IPS DF 19.7 (cell line): ENCODE data around the gene SCN11A.

Experiments used
- DNase-seq: peaks from one replicate; pipeline ENCODE4 v3.0.0-alpha.2; 2013; ENCODE audit warnings: low read depth, low spot score

The SCN11A gene

GRCh38 chr3:39051649-39052561 lies at the start of gene SCN11A, which contains the start of gene WDR48:
TSS of gene SCN11A (minus strand) at chr3:39051944. CDS start at chr3:38950362, 101,582 bp downstream.
TSS of gene WDR48 (plus strand) at chr3:39052016. CDS start at chr3:39052026, 10 bp downstream.
- peak; percentile 83 for DNase-seq

- no peak for DNase-seq
Observed at GRCh38 chr3:39101022-39101689, 49.4 kb upstream of the SCN11A start.

GRCh38 chr3:39100500-39100886 lies 48.7 kb upstream of the SCN11A start:
- no peak for DNase-seq

GRCh38 chr3:39099738-39100499 lies 48.2 kb upstream of the SCN11A start:
- DNase-seq = no peak

- DNase-seq = no peak
Observed at GRCh38 chr3:39099242-39099641, 47.5 kb upstream of the SCN11A start.

GRCh38 chr3:39098473-39099000 lies 46.8 kb upstream of the SCN11A start:
- no peak for DNase-seq

DNA sequence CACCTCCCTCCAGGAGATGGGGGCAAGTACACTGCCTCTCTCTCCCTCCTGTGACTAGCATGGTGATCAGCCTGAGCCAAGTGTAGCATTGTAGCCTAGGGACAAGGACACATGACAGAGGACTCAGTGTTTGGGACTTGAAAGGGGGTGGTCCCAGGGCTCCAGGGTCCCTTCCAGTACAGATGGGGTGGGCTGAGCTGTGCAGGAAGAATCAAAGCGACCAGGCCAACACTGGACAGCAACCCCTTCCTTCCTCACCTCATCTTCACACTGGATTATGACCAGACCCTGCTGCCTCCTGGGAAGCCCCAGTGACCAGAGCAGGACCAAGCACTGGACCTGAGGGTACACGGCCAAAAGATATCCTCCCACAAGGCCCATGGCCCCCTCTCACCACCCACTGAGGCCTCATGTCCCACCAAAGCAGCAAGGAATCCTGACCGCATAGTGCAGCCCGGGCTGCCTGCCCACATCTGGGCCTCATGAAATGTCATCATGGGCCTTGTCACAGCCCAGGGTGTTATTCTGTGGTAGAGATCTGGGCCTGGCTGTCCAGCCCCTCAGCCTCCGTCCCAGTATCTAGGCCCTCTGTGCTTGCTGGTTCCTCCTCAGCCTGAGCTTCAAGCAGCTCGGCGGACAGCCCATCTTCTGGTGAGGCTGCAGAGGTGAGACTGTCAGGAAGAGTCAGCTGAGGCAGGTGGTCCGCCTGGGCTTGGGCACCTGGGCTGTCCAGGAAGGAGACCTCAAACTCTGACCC lies 46.1 kb upstream of the SCN11A start:
- DNase-seq = no peak

DNA sequence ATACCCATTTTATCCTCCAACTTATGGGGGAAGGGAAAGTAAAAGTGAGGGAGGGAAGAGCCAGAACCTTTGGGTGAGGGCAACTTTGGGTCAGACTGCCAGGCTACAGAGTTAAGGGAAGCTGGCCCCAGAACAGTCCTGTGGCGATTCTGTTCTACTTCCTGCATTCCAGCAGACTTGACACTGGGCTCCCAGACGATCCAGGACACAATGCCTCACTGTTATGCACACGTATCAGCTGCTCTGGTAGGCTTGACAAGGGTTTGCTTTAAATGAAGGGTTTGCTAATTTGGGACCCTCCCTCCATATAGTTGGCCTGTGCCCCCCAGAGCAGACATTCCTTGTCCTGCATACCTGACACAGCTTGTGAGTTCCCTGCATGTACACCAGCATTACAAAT lies 45.0 kb upstream of the SCN11A start:
- no peak for DNase-seq

- DNase-seq = no peak
Observed at GRCh38 chr3:39095778-39096177, 44.0 kb upstream of the SCN11A start.

DNA sequence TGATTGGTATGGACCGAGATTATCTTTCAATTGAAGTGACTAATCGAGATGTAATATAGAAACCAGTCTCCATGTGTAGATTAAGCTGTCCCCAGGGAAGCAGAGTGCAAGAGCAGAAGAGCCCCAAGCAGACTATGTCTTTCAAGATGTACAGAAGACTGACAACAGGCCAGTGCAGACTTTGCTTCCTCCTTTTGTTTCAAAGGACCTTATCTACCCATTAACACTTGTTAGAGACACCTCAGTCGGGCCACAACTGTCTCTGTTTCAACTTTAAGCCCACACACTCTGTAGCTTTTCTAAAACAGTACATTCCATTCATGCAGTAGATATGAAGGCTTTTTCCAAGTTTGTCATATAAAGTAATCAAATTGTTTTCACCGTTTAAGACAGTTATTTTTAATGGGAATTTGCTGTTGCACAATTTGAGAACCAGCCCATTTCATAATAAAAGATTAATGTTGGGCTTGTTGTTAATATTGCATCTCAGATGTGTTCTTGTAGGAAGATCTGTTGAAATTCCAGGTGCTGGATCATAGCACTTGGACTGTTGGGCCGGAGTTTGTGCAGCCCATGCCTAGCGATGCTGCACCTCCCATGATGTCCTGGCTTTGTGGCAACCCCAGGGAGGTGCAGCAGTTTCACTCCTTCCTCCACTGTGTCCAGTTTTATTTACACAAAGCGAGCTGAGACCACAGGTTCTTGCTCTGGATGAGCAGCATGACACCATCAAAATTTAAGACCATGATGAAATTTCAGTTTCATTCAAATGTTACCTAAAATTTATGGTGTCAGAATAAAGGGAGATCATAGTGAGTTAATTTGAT lies 43.3 kb upstream of the SCN11A start:
- no peak for DNase-seq

GRCh38 chr3:39090922-39091321 lies 39.2 kb upstream of the SCN11A start:
- no peak for DNase-seq

GRCh38 chr3:39088889-39089288 lies 37.1 kb upstream of the SCN11A start:
- no peak for DNase-seq

GRCh38 chr3:39088456-39088855 lies 36.7 kb upstream of the SCN11A start:
- DNase-seq = no peak

- DNase-seq = no peak
Observed at GRCh38 chr3:39086144-39086543, 34.4 kb upstream of the SCN11A start.

- no peak for DNase-seq
Observed at GRCh38 chr3:39082666-39083313, 31.0 kb upstream of the SCN11A start.

DNA sequence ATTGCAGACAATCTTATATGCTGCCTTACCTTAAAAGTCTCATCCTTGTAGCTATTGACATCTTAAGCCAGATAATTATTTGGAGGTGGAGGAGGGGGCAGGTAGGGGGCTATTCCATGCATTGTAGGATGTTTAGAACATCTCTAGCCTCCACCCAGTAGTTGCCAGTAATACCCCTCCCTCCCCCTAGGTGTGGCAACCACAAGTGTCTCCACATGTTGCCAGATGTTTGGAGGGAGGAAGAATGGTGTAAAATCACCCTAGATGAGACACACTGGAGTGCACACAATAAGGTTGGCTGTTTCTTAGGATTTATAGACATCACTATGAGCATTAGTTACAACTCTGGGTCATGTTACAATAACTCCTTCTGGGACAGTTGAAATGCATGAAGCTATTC lies 28.3 kb upstream of the SCN11A start:
- DNase-seq = no peak

DNA sequence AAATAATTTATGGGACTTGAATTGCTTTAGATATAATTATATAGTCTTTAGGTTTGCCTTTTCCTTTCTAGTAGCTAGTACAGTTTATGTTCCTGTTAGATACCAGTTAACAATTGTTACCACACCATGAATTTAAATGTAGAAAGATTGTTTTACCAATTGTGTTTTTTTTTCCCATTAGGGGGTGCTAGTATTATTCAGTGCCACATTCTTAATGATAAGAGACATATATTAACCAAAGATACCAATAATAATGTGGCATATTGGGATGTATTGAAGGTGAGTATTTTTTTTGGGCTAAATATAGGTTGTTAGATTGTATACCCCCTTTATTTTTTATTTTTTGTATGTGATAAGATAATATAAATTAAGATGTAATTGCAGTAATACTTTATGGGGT lies 27.8 kb upstream of the SCN11A start:
- DNase-seq = no peak

- no peak for DNase-seq
Observed at GRCh38 chr3:39075910-39076309, 24.2 kb upstream of the SCN11A start.

GRCh38 chr3:39068556-39068955 lies 16.8 kb upstream of the SCN11A start:
- DNase-seq = no peak

- DNase-seq = no peak
Observed at GRCh38 chr3:39067286-39067685, 15.5 kb upstream of the SCN11A start.
